HepG2 (cell line): Measurements from ENCODE around the gene RGS7. TPM values are rescaled to one million over a fixed set of nuclear protein-coding genes. Genes with fewer than 3 reads are reported as not detected.

Experiments
- ATAC-seq: fragments of 200-7000 bp; cut with Tn5 transposase; 3 replicates; pipeline ENCODE4 v1.9.1; 2020; ENCODE audit warnings: mild to moderate bottlenecking, moderate library complexity
- BruUV-seq: library from RNA; stranded (reverse); fragments of 400-500 nt; replicated peaks from 2 replicates; lab custom pipeline; 2021; lab: Mats Ljungman, UMichigan
- CTCF ChIA-PET: fragments of 300-600 bp; formaldehyde crosslinking; extraction: SDS; loops from one replicate; lab custom pipeline; 2021; ENCODE audit warnings: low total read pairs, inconsistent platforms, low intra/inter-chr PET ratio; lab: Yijun Ruan, JAX
- POLR2A ChIA-PET: fragments of 350-600 bp; sonication (Branson Sonifier 250); formaldehyde crosslinking; loops from one replicate; lab custom pipeline; 2020; ENCODE audit warnings: antibody characterized with exemption, inconsistent platforms; lab: Yijun Ruan, JAX
- DNase-seq: peaks from one replicate; pipeline ENCODE4 v3.0.0-alpha.2; 2015; ENCODE audit warnings: low spot score
- FAIRE-seq: peaks from 3 replicates; lab custom pipeline; 2011; peaks lifted over from hg19 to GRCh38; lab: Jason Lieb, UNC
- H2AFZ ChIP-seq: one replicate; pipeline ENCODE4 v1.6.1; 2011; ENCODE audit warnings: low read length, inconsistent platforms
- H3K27ac ChIP-seq: fragments of 300-600 bp; 3 replicates; pipeline ENCODE4 v1.8.0; 2011; ENCODE audit warnings: mixed run types, mild to moderate bottlenecking, mixed read lengths, low read length, inconsistent platforms; ENCODE audit not compliant: insufficient read depth; ENCODE audit errors: extremely low read length
- H3K27me3 ChIP-seq, 2 experiments: fragments of 200-600 bp in 1 of 2; 2 replicates in 1 of 2; 3 replicates in 1 of 2; pipeline versions ENCODE4 v1.6.0 to v1.8.0; 2011; ENCODE audit warnings: low read length in 2 of 2, mild to moderate bottlenecking in 2 of 2, moderate library complexity in 2 of 2, inconsistent platforms in 1 of 2; ENCODE audit not compliant: insufficient read depth in 2 of 2, control insufficient read depth in 1 of 2
- H3K36me3 ChIP-seq, 2 experiments: fragments of 200-600 bp in 1 of 2; replicated peaks in 1 of 2; 2 replicates in 1 of 2; 3 replicates in 1 of 2; pipeline versions ENCODE4 v1.5.1 to v1.8.0; 2011; ENCODE audit warnings: low read length in 2 of 2, inconsistent platforms in 1 of 2; ENCODE audit not compliant: insufficient read depth in 2 of 2, control insufficient read depth in 1 of 2
- H3K4me1 ChIP-seq: 2 replicates; pipeline ENCODE4 v1.5.1; 2012; ENCODE audit warnings: low read length, inconsistent platforms; ENCODE audit not compliant: insufficient read depth
- H3K4me2 ChIP-seq: 2 replicates; pipeline ENCODE4 v1.6.0; 2011; ENCODE audit warnings: low read depth, low read length, inconsistent platforms
- H3K4me3 ChIP-seq, 3 experiments: fragments of 200-600 bp in 1 of 3; sonication (generic), shearing (Covaris generic) in 1 of 3; replicated peaks in 1 of 3; 2 replicates each; pipeline ENCODE4 v1.5.1; 2011 to 2016; ENCODE audit warnings: low read length in 3 of 3, inconsistent platforms in 2 of 3, low read depth in 2 of 3, mild to moderate bottlenecking in 2 of 3, control low read depth in 1 of 3, mixed read lengths in 1 of 3; ENCODE audit not compliant: insufficient read depth in 1 of 3
- H3K79me2 ChIP-seq: one replicate; pipeline ENCODE4 v1.6.1; 2011; ENCODE audit warnings: low read length, inconsistent platforms; ENCODE audit not compliant: insufficient read depth
- H3K9ac ChIP-seq: 2 replicates; pipeline ENCODE4 v1.6.0; 2011; ENCODE audit warnings: mild to moderate bottlenecking, low read depth, low read length, inconsistent platforms; ENCODE audit not compliant: insufficient read depth
- H3K9me3 ChIP-seq: 2 replicates; pipeline ENCODE4 v1.5.1; 2012; ENCODE audit warnings: mild to moderate bottlenecking, low read length
- H4K20me1 ChIP-seq: 2 replicates; pipeline ENCODE4 v1.6.0; 2011; ENCODE audit warnings: inconsistent platforms, mild to moderate bottlenecking, low read length, moderate library complexity; ENCODE audit not compliant: insufficient read depth
- NR2C2 ChIP-seq: sonication (generic); formaldehyde crosslinking; IDR thresholded peaks from 2 replicates; pipeline ENCODE4 v1.4.0; 2020; ENCODE audit warnings: missing genetic modification reagents, mild to moderate bottlenecking, moderate library complexity, borderline replicate concordance
- PHF5A ChIP-seq: IDR thresholded peaks from one replicate; pipeline ENCODE4 v1.6.1; 2018; ENCODE audit warnings: low read depth, missing genetic modification reagents; ENCODE audit not compliant: unreplicated experiment
- RNF2 ChIP-seq: fragments of 450-650 bp; conservative IDR thresholded peaks from 2 replicates; pipeline ENCODE4 v1.6.1; 2016; ENCODE audit warnings: low read depth
- TCF7 ChIP-seq: sonication (generic); IDR thresholded peaks from 2 replicates; pipeline ENCODE4 v1.6.1; 2016; ENCODE audit warnings: antibody characterized with exemption, low read depth
- ZNF460 ChIP-seq: sonication (generic); formaldehyde crosslinking; IDR thresholded peaks from 2 replicates; pipeline ENCODE4 v1.5.1; 2020; ENCODE audit warnings: missing genetic modification reagents, mild to moderate bottlenecking, borderline replicate concordance
- ZNF776 ChIP-seq: sonication (generic); formaldehyde crosslinking; IDR thresholded peaks from 2 replicates; pipeline ENCODE4 v1.4.0; 2020; ENCODE audit warnings: mild to moderate bottlenecking, missing genetic modification reagents
- WGBS: methylation state at CpG from one replicate; pipeline ENCODE4 v1.1.6; 2017; ENCODE audit warnings: low lambda C conversion rate; 5-methylcytosine and 5-hydroxymethylcytosine counted together
- in situ Hi-C: cut with HindIII; loops from 2 replicates; pipeline ENCODE4 v1.10.0; 2017; ENCODE audit warnings: low pct_unique_long_range_greater_than_20kb; ENCODE audit not compliant: extremely low pct_ligation_motif_present
- intact Hi-C: fragments of 100-400 bp; cut with micrococcal nuclease; formaldehyde crosslinking; loops from one replicate; pipeline ENCODE4 v1.10.0; 2022; ENCODE audit not compliant: unreplicated experiment
- polyA plus RNA-seq, 8 experiments: library from polyadenylated mRNA; depleted of rRNA in 3 of 8; stranded (reverse) in 7 of 8; unstranded in 1 of 8; fragments of >200 nt; fragmentation: Illumina TruSeq in 4 of 8; extraction: Trizol in 4 of 8; gene quantifications; 2 replicates each; pipeline versions ENCODE4 v1.2.1 to v1.2.3, GENCODE V29; 2011 to 2016; ENCODE audit warnings: low read depth in 4 of 8, missing spikeins in 1 of 8, mixed read lengths in 1 of 8; ENCODE audit not compliant: insufficient read depth in 1 of 8
- total RNA-seq, 5 experiments: library from RNA; depleted of rRNA; stranded (reverse); fragments of >200 nt; fragmentation: Illumina TruSeq; extraction: Trizol; gene quantifications; 2 replicates each; pipeline ENCODE4 v1.2.3, GENCODE V29; 2016; ENCODE audit warnings: low read depth in 1 of 5
- TF ChIP-seq, protein P1 (sequence below), 2 experiments: sonication (generic) in 1 of 2; formaldehyde crosslinking in 1 of 2; IDR thresholded peaks; 2 replicates each; pipeline versions ENCODE4 v1.5.1 to v1.6.1; 2011 to 2020; ENCODE audit warnings: borderline replicate concordance in 1 of 2, low read depth in 1 of 2, low read length in 1 of 2, mild to moderate bottlenecking in 1 of 2, missing genetic modification reagents in 1 of 2, moderate library complexity in 1 of 2
- TF ChIP-seq, protein P2 (sequence below): sonication (generic); formaldehyde crosslinking; IDR thresholded peaks from 2 replicates; pipeline ENCODE4 v1.8.0; 2022; ENCODE audit warnings: mild to moderate bottlenecking, missing genetic modification reagents, moderate library complexity

Gene RGS7
- total and polyA plus RNA-seq, 2 of the 13 experiments (the other 11 are each of a cell fraction or from before 2014, with no cell fraction given) = not detected

DNA sequence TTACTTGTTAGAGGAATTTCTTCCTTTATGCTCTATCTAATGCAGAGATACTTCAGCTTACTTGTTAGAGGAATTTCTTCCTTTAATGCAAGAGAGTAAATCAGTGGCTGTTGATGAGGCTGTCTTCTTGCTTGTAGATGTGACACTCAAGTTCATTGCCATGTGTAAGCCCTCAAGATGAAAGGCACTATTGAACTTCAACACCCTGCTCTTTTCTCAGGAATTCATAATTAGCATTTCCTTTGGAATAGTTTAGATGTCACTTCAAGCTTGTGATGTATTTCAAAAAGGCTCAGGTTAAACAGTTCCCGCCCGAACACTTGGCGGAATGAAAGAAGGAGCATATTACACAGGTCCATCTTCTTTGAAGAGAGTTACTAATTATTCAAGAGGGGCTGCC is 251.9 kb downstream of the RGS7 start:
- ATAC-seq = no peak
- no peak for DNase-seq
- no peak overlapping the region for H3K9ac ChIP-seq
- TF ChIP-seq ZNF776 (no peak), NR2C2 (CRISPR knock-in tag) (no peak), RNF2 (no peak), TCF7 (no peak), PHF5A (no peak), ZNF460 (CRISPR knock-in tag) (no peak)
- TF ChIP-seq, protein P1, sequence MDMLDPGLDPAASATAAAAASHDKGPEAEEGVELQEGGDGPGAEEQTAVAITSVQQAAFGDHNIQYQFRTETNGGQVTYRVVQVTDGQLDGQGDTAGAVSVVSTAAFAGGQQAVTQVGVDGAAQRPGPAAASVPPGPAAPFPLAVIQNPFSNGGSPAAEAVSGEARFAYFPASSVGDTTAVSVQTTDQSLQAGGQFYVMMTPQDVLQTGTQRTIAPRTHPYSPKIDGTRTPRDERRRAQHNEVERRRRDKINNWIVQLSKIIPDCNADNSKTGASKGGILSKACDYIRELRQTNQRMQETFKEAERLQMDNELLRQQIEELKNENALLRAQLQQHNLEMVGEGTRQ (IDR thresholded peaks at IDR 0.05; ENCODE audit: low read depth, low read length) = no peak
- TF ChIP-seq, protein P1 (CRISPR knock-in tag; IDR thresholded peaks at IDR 0.05; ENCODE audit: borderline replicate concordance) = no peak
- TF ChIP-seq, protein P2, sequence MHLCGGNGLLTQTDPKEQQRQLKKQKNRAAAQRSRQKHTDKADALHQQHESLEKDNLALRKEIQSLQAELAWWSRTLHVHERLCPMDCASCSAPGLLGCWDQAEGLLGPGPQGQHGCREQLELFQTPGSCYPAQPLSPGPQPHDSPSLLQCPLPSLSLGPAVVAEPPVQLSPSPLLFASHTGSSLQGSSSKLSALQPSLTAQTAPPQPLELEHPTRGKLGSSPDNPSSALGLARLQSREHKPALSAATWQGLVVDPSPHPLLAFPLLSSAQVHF (CRISPR knock-in tag) = no peak
- TF ChIP-seq, all 625 proteins: peak for 0
- intact Hi-C loops = no loop called here
- H3K4me3 ChIP-seq = no peak overlapping the region
- CTCF ChIA-PET = no interaction called here
- H3K4me1 ChIP-seq = no peaks in the 10 kb centered on the region
- POLR2A ChIA-PET = no interaction called here
- no peak for FAIRE-seq
- no peak overlapping the region for H2AFZ ChIP-seq
- no TSS peak for BruUV-seq
- WGBS = 65% methylated on average over 3 of the region's 3 CpGs
- no peaks in the 10 kb centered on the region for H3K79me2 ChIP-seq
- in situ Hi-C loops = no loop called here
- H4K20me1 ChIP-seq = no peaks in the 10 kb centered on the region
- no peaks in the 10 kb centered on the region for H3K9me3 ChIP-seq
- no peaks in the 10 kb centered on the region for H3K36me3 ChIP-seq
- no peaks in the 10 kb centered on the region; a peak in 1 of 5 replicates for H3K27me3 ChIP-seq
- no peak overlapping the region for H3K4me2 ChIP-seq
- H3K27ac ChIP-seq = no peak overlapping the region
